ENCODE measurements around the gene SUCLG2.

Gene SUCLG2

DNA sequence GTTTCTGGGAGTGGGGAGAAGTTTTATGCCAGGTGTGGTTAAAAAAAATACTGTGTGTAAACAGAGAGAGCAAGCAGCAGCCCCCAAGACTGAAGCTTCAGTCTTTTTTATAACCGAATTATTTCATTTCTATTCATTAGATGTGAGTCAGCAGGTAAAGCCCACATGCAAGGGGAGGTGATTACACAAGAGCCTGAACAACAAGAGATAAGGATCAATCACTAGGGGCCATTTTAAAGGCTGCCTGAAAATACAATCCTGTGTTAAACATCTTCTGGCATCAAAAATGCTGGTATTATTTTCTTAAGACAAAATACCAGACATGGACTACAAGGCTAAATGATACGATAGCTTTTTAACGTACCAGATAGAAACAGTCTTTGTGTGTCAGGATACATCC, 217.3 kb downstream of the SUCLG2 start:
- no peak for DNase-seq

DNA sequence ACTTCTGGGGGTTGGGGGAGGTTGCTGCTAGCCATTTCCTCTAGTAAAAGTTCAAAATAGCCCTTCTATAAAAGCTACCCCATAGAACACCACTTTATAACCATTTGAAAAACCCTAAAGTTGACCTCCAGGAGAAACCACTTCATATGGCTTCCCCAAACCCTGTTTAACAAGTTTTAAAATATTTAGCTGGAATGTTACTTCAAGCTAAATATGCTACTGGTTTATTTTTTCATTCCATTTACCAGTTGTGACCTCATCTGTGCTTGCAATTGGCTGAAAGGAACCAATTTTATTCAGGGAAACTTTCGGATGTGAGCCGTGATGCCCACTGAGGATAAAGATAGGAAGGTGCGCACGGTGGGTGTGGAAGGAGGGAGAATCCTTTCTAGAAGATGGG, 221.3 kb downstream of the SUCLG2 start:
- no peak for DNase-seq

GRCh38 chr3:67431887-67432286, 222.5 kb downstream of the SUCLG2 start:
- DNase-seq: no peak

DNA sequence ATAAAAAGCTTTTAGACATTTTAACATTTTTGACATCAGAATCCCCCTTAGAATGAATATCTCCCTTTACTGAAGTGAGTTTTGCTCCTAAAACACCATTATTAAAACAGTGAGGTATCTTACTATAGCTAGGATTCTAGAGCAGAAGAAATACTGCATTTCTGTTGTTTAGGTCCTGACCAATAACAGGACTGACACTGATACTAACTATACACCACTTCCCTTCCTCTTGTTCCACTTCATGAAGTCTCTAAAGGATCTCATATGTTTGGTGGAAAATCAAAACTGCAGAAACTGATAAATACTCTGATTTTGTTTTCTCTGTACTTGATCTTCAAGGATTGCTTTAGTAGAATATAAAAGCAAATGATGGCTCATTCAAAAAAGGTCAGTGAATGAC, 230.7 kb downstream of the SUCLG2 start:
- DNase-seq: no peak

GRCh38 chr3:67421912-67422311, 232.5 kb downstream of the SUCLG2 start:
- no peak for DNase-seq

GRCh38 chr3:67419779-67420178, 234.6 kb downstream of the SUCLG2 start:
- DNase-seq: no peak

GRCh38 chr3:67419218-67419529, 235.2 kb downstream of the SUCLG2 start:
- DNase-seq: no peak

- no peak for DNase-seq
These were observed 235.8 kb downstream of the SUCLG2 start for GRCh38 chr3:67418426-67419217.

DNA sequence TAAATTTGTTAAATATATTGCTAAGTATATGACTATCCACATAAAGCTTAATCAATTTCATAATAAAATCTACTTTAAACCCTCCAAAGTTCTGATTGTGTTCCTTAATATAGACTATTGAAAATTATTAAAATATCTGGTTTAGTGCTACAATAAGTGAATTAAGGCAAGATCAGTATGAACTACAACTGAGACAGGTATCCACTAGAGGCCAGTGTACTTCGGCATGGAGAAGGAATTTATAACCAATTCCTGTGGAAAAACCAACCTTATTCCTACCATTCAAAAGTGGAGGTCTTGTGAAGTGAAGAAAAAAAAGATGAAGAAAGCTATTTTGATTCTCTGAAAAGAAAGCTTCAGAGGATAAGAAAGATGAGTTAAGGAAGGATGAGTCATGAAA, 237.7 kb downstream of the SUCLG2 start:
- no peak for DNase-seq

DNA sequence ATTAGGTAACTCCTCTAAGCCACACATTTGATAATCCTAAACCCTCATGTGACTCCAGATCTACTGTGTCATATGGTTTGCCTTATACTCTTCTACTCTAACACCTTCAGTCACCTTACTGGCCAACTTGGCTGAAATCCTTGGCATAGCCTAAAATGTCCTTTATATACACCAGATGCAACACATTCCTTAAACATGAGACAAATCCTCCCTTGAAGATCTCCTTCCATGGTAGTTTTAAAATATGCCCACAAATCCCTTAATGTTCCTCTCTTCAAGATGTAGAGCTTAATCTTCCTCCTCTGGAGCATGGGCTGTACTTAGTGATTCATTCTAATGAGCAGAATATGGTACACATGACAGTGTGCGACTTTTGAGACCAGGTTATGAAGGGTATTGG, 238.9 kb downstream of the SUCLG2 start:
- DNase-seq: no peak

DNA sequence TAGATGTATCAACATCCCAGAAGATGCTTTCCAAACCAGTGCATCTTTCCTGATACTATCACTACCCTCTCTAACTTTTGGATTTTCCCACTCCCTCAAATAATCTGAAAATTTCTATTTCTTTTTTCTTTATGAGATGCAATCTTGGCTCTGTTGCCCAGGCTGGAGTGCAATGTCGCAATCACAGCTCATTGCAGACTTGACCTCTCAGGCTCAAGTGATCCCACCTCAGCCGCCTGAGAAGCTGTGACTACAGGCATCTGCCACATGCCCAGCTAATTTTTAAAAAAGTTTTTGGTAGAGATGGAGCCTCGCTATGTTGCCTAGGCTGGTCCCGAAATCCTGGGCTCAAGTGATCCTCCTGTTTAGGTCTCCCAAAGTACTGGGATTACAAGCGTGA, 239.7 kb downstream of the SUCLG2 start:
- DNase-seq: no peak

DNA sequence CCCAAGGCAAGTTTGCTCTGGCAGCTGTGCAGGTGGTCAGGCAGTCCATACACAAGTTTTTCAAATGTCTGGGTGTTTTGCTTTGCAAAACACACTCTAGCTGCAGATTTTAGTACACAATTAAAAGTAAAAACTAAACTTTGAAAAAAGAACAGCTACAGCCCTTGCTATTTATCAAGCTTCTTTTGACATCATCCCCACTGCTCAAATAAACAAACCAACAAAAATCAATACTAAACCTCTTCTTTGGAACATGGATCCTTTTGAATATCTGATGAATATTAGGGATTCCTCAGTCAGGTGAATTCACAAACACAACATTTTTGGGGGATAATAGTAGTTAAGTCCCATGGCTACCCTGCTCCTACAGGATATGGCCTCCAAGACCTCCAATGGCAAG, 249.2 kb downstream of the SUCLG2 start:
- no peak for DNase-seq

DNA sequence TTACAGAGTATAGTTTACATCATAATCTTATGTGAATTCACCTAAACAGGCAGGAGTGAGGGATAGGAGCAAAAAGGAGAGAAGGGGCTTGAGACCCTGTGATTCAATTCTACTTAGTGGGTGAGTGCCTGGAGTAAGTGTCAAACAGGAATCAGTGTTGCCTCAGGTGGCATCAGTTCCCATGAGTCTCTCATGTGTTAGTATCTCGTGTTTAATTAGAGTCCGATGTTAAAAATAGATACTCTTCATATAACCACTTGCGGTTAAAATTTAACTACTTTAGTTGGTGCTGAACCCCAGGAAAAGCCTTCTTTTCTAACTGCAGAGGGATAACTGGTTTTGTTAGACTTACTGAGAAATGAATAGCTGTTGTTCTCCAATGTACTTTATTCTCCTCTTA, 251.5 kb downstream of the SUCLG2 start:
- no peak for DNase-seq

GRCh38 chr3:67401921-67402320, 252.5 kb downstream of the SUCLG2 start:
- DNase-seq: no peak

- no peak for DNase-seq
These were observed 253.9 kb downstream of the SUCLG2 start for GRCh38 chr3:67400476-67400875.

DNA sequence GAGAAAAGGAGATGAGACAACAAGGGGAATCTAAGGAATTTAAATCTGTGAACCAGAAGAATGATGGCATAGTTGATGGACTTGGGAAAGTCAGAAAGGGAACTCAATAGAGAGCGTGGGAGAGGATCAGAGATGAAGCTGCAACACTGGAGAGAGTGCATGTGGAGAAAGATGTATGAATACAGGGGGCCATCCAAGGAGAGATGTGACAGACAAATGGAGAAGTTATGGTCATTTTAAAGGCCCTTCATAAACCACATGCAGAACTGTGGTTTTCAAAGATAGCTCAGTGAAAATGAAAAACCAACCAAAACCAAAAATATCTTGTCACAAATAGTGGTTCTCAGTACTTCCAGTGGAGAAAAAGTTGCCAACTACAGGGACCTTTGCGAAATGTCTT, 265.2 kb downstream of the SUCLG2 start:
- no peak for DNase-seq

- no peak for DNase-seq
These were observed 265.7 kb downstream of the SUCLG2 start for GRCh38 chr3:67388738-67389137.

DNA sequence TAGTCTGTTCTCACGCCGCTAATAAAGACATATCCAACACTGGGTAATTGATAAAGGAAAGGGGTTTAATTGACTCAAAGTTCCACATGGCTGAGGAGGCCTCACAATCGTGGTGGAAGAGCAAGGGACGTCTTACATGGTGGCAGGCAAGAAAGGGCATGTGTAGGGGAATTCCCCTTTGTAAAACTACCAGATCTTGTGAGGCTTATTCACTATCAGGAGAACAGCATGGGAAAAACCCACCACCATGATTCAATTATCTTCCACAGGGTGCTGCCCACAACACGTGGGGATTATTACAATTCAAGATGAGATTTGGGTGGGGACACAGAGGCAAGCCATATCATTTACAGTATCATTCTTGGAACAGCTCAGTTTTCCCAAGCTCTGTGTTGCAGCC, 268.0 kb downstream of the SUCLG2 start:
- no peak for DNase-seq

DNA sequence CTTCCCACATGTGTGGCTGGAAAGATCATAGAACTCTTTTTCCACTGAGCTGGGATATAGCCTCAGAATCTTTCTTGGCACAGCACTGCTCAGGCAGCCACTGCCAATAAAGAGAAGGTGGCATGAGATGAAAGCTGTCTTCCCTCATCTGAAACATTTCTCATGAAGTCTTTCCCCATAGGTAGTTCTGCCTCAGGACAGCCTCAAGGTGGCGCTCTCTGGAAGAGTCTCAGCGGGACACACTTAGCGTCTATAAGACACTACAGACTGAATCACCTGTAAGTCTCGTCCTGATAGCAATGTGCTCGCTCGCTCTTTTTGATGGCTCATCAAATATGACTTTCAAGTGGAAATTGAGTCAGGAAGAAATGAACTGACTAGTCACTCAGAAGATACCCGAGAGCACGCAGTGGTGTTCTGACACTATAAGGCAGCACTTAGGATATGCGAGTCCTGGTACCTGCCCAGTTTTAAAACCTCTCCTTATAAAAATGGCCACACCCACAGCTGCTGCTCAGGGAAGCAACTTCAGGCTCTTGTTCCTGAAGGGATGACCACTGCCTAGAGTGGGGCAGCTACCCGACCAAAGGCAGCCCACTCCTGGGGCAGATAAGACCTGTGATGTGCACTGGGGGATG, 269.5 kb downstream of the SUCLG2 start:
- DNase-seq: no peak

DNA sequence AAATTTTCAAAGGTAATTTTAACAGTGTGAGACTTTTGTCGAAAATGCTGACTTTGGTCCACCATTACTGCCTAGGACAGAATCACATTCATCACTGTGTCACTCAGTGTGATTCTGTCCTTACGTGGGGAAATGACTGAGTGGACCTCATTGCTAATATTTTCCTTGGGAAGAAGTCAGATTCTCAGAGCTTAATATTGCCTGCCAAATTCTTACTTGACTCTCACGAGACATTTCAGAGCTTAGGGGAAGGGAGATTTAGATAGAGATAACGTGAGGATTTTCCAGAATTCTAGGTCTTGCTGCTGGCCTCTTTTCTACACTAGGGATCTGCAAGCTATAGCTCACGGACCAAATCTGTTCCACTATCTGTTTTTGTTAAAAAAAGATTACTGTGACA, 270.4 kb downstream of the SUCLG2 start:
- DNase-seq: no peak

GRCh38 chr3:67383379-67383778, 271.0 kb downstream of the SUCLG2 start:
- no peak for DNase-seq

DNA sequence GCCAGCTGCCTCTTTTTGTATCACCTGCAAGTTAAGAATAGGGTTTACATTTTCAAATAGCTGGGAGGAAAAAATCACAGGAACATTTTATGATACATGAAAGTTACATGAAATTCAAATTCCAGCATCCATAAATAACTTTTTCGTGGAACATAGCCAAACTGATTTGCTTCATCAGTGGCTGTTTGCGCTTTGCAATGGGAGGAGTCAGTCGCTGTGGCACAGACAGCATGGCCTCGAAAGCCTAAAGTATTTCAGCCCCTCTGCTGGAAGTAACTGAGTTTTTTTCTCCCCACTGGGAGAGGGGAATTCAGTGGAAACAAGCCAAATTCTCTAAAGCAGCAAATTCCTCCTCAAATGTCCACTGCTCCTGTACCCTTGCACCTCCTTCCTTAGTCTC, 271.9 kb downstream of the SUCLG2 start:
- DNase-seq: no peak

- DNase-seq: no peak
These were observed 272.6 kb downstream of the SUCLG2 start for GRCh38 chr3:67381667-67382272.

GRCh38 chr3:67380118-67380517, 274.3 kb downstream of the SUCLG2 start:
- no peak for DNase-seq

GRCh38 chr3:67377299-67377698, 277.1 kb downstream of the SUCLG2 start:
- DNase-seq: no peak

Data from activated gamma-delta T cell (primary cell).